Anterior cingulate cortex (tissue), 58 donors: Measurements from ENCODE around the gene SLC23A3.
"Not testable (repeated sequence)": the region's sequence is repeated elsewhere in the genome, so short reads cannot be mapped to it uniquely, and the experiment has no call there.

Experiments
- DNase-seq, 58 donors: peaks; one replicate each; lab custom pipeline; 2025; lab: John Stamatoyannopoulos, UW

Gene SLC23A3

DNA sequence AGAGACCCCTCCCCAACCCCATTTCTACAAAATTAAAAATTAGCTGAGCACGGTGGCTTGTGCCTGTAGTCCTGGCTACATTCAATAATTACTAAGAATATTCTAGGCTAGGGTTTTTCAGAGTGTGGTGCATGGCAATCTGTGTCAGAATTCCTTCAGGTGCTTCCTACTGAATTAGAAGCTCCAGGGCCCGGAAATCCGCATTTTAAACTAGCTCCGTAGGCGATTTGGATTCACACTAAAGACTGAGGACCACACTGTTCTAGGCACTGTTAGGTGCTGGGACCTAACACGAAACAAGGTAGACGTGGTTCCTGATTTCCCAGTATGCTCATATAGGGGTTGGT, 36.1 kb upstream of the SLC23A3 start:
- no peak for DNase-seq

DNA sequence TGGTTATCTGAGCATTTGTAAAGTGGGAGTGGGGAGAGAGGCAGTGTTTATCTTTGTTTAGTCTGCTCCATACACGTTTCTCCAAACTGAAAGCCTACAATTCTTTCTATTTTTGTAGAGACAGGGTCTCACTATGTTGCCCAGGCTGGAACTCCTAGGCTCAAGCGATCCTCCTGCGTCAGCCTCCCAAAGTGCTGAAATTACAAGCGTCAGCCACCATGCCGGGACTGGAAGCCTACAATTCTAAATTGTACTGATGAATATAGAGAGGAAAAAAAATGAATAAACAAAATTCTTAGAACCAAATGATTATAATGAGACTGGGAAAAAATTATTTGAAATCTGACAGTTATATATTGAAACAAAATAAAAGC, 35.3 kb upstream of the SLC23A3 start:
- DNase-seq = no peak

DNA sequence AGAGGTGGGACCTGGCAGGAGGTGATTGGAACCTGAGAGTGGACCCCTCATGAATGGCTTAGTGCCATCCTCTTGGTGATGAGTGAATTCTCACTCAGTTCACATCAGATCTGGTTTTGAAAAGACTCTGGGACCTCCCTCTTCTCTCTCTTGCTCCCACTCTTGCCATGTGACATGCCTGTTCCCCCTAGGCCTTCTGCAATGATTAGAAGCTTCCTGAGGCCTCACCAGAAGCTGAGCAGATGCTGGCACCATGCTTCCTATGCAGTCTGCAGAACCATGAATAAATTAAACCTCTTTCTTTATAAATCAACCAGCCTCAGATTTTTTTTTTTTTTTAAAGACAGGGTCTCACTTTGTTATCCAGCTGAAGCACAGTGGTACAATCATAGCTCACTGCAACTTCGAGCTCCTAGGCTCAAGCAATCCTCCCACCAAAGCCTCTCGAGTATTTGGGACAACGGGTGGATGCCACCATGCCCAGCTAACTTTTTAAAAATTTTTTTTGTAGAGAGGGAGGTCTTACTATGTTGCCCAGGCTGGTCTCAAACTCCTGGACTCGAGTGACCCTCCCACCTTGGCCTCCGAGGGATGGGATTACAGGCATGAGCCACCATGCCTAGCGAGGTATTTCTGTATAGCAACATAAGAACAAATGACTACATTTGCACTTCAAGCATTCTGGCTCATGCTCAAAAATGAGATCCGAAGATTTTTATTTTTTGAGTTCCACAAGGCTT, 34.8 kb upstream of the SLC23A3 start:
- no peak for DNase-seq

- DNase-seq = not testable (repeated sequence)
Observed at GRCh38 chr2:219201331-219201730, 31.5 kb upstream of the SLC23A3 start.

DNA sequence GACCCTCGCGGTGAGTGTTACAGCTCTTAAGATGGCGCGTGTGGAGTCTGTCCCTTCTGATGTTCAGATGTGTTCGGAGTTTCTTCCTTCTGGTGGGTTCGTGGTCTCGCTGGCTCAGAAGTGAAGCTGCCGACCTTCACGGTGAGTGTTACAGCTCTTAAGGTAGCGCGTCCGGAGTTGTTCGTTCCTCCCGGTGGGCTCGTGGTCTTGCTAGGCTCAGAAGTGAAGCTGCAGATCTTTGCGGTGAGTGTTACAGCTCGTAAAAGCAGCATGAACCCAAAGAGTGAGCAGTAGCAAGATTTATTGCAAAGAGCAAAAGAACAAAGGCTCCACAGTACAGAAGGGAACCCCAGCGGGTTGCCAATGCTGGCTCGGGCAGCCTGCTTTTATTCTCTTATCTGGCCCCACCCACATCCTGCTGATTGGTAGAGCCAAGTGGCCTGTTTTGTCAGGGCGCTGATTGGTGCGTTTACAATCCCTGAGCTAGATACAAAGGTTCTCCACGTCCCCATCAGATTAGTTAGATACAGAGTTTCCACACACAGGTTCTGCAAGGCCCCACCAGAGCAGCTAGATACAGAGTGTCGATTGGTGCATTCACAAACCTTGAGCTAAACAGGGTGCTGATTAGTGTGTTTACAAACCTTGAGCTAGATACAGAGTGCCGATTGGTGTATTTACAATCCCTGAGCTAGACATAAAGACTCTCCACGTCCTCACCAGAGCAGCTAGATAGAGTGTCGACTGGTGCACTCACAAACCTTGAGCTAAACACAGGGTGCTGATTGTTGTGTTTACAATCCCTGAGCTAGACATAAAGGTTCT, 30.9 kb upstream of the SLC23A3 start:
- DNase-seq = peak in 5 of 58 donors; percentile 10 to 29 (median 28)

- DNase-seq = no peak
Observed at GRCh38 chr2:219199470-219200211, 29.8 kb upstream of the SLC23A3 start.

DNA sequence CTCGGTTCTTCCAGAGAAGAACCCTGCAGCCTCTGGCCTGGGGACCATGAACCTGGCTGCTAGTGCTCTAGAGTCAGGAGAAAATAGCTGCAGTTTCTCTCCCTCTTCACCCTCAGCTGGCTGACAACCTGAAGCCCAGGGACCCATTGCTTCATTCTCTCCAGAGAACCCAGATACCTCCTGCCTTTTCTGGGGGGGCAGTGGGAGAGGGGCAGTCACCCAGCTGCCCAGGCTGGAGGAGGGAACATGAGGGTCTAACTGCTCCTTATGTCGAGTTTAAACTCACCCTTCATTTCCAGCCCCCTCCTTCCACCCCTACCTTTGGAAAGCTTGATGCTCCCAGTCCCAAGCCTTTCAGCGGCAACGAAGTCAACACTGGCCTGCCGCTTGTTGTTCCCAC, 29.1 kb upstream of the SLC23A3 start:
- no peak for DNase-seq

GRCh38 chr2:219197388-219197787, 27.6 kb upstream of the SLC23A3 start:
- no peak for DNase-seq

DNA sequence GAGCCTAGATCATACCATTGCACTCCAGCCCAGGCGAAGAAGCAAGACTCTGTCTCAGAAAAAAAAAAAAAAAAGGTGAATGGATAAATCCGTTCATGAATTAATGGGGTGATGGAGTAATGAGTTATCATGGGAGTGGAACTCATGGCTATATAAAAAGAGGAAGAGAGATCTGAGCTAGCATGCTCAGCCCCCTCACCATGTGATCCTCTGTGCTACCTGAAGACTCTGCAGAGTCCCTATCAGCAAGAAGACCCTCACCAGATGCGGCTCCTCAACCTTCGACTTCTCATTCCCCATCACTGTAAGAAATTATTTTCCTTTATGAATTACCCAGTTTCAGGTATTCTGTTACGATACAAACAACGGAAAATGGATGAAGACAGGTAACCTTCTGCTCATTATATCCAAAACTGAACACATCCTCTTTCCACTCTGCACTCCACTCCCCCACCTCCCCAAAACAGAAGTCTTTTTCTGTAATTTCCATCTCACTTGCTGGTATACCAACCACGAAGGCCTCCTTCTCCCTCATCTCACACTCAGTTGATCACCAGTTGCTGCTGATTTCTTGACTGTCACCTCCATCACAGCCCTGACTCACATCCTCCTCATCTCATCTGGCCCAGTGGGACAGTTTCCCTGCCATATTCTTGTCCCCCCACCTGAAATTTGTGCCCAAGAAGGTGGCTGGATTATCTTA, 17.1 kb upstream of the SLC23A3 start:
- no peak for DNase-seq

- DNase-seq = no peak
Observed at GRCh38 chr2:219184121-219184520, 14.3 kb upstream of the SLC23A3 start.

- no peak for DNase-seq
Observed at GRCh38 chr2:219183151-219183772, 13.4 kb upstream of the SLC23A3 start.

GRCh38 chr2:219182331-219183150, 12.7 kb upstream of the SLC23A3 start:
- DNase-seq = no peak

DNA sequence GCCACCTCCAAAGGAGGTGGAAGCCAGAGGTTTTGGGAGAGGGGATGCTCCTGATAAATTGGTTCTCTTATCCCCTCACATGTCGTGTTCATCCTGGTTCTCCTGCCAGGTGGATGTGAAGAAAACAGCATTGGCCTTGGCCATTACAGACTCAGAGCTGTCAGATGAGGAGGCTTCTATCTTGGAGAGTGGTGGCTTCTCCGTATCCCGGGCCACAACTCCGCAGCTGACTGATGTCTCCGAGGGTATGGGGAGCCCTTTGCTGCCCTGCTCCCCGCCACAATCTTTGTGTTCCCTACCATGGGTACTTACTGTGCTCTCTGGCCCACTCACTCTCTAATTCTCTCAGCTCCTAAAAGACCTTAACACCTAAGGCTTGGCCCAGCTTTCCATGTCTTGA, 11.7 kb upstream of the SLC23A3 start:
- DNase-seq = no peak

DNA sequence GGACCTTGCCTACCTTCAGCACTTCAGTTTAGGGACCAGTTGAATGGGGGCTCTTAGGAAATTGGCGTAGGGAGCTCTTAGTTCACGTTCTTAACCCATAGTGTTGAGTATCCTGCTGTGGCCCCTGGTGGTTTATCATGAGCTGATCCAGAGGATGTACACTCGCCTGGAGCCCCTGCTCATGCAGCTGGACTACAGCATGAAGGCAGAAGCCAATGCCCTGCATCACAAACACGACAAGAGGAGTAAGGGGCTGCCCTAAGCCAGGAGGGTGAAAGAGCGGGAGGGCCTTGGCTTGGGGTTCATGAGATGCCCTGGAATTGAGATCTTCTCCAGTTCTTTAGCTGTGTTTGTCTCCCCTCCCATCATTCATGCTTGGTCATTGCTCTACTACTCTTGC, 11.1 kb upstream of the SLC23A3 start:
- DNase-seq = no peak

DNA sequence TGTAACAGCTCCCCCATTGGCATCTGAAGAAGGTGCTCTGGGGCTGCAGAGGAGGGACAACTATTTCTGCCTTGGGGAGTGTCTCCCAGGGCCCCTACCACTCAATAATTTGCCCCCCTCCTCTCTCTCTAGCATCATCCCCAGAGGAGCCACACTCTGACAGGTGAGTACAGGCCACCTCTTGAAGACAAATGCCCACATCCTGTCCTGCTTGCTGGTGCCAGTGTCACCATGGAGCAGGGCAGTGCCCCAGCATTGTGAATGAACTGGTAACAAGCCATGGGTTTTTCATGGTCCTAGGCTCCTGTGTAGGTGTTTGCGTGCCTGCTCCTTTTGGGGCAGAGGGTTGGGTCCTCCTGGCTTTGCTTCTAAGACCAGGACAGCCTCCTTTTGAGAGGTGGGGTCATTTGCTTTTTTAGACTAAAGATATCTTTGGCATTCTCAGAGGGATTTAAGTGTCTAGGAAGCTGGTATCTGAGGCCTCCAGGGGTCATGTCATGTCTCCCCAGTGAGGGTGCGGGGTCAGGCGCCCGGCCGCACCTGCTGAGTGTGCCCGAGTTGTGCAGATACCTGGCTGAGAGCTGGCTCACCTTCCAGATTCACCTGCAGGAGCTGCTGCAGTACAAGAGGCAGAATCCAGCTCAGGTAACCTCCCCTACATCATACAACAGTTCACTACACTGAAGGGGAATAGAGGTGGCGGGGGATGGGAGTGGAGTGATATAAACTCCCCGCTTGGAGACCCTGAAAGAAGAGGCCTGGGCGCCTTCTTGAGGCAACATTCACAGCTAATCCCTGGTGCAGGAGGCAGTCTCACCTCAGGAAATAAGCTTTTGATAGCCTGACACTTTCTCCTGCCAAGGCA, 10.0 kb upstream of the SLC23A3 start:
- DNase-seq = no peak

DNA sequence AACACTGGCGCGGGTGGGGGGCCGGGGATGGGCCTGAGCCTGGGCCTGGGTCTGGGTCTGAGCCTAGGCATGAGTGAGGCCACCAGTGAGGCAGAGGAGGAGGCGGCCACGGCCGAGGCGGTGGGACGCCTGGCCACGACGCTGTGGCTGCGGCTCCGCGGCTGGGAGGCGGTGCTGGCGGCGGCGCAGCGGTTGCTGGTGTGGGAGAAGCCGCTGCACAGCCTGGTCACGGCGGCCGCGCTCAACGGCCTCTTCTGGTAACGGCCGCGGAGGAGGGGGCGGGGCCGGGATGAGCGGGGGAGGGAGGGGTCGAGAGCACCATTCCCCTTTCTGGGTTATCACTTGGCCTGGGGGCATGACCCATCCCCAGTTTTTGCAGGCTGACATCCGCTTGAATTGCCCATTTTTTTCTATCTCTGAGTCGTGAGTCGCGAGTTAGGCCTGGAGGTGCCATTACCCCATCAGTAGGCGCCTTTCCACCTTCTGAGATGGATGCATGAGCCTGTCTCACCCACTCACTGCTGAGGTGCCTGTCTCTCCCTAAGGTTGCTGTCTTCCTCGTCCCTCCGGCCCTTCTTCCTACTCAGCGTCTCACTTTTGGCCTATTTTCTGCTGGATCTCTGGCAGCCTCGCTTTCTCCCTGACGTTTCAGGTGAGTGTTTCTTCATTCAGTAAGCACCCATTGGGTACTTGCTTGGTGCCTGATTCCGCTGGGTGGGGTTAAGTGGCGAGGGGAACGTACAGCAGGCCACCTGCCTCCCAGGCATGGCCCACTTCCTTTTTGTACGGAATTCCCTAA, 8.7 kb upstream of the SLC23A3 start:
- DNase-seq = peak in 30 of 58 donors; percentile 19 to 84 (median 59)

DNA sequence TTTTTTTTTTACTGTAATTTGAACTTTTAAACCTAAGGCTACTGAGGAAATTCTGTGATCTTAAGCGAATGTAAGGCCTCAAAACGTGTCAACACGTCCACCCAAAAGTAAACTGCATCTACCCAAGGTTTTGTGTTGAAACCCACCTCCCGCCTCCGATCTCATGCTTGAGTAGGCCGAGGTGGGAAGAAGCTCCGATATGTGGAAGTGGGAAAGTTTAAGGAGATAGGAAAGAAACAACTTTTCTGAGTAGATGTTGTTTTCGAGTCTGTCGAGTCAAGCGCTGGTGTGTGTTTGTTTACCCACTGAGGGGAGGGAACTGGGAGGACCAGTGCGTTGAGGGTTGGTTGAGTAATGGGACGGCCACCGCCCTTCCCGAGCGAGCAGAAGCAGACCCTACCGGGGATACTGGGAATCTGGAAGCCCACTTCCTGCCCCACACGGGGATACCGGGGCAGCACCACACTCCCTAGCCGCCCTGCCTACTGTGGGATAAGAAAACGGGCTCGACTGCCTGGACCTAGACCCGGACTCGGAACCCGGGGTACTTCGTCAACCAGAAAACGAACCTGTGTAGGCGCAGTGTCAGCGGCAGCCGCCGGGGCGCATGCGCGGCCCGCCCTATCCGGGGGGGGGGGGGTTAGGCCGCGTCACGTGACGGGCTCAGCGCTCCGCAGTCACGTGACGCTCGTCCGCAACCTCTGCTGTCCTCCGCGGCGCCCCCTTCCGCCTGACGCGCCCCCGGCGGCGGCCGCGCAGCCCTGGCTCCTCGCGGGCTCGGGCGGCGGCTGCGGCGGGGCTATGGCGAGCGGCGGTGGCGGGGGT, 7.9 kb upstream of the SLC23A3 start, which contains the start of gene RETREG2:
RETREG2 (plus strand) TSS at position 724 of the 825 bp plus-strand sequence; CDS start at position 802, 78 bp downstream.
- peak in 57 of 58 donors; percentile 45 to 91 (median 82) for DNase-seq
